ENCODE measurements around the gene HDAC8. TPM values are rescaled to one million over a fixed set of nuclear protein-coding genes. Genes with fewer than 3 reads are reported as not detected.
A peak's percentile ranks its signal among the peaks of the same experiment; 100 is the strongest.

The HDAC8 gene
- total RNA-seq, 1 donor from 2014 or later = 28.4 TPM

DNA sequence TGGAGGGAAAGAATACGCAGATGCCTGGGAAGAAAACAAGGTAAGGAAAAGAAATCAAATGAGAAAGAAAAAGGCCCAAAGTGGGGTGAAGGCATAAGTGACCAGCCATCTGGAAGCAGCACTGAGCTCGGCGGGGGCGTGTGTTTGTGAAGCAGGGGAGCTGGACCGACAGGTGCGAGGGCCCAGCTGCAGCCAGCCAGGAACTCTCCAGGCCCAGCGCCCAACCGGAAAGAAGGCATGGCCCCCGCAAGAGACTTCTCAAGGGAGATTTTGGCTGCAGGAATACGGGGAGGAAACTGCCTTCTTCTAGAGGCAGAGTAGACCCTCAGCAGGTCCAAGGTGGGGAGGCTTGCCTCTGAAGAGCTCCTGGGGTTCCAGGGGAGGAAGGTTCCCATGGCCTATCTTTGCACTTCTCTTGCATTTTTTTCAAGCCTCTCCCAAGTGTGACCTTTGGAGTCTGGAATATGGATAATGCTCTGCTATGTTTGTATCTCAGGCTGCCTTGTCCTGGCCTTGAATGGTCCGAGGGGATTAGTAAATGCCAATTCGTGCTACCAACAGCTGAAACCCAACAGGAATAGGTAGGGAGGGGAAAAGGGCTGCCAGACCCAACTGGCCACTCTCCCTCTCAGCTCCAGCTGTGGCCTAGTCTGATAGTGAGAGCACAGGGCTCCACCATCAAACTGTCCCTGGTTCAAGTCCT lies 256.1 kb downstream of the HDAC8 start:
- peak; percentile 77 for DNase-seq

DNA sequence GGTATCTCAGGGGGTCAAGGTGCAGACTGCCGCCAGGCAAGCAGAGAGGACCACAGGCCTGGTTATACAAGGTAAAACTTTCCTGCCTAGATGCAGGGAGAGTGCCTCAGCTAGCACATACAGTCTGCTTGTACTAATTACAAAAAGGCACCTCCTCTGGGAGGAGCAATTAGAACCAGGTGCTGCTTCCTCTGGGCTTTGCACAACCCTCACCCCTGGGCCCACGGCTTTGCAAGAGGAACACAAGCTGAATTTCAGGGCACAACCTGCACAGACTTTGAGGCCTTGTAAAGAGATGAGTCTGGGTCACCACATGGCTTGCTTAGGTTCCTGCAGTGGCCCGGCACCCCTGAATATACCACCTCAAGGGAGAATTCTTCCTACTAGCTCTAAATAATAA lies 257.8 kb downstream of the HDAC8 start:
- DNase-seq = no peak

DNA sequence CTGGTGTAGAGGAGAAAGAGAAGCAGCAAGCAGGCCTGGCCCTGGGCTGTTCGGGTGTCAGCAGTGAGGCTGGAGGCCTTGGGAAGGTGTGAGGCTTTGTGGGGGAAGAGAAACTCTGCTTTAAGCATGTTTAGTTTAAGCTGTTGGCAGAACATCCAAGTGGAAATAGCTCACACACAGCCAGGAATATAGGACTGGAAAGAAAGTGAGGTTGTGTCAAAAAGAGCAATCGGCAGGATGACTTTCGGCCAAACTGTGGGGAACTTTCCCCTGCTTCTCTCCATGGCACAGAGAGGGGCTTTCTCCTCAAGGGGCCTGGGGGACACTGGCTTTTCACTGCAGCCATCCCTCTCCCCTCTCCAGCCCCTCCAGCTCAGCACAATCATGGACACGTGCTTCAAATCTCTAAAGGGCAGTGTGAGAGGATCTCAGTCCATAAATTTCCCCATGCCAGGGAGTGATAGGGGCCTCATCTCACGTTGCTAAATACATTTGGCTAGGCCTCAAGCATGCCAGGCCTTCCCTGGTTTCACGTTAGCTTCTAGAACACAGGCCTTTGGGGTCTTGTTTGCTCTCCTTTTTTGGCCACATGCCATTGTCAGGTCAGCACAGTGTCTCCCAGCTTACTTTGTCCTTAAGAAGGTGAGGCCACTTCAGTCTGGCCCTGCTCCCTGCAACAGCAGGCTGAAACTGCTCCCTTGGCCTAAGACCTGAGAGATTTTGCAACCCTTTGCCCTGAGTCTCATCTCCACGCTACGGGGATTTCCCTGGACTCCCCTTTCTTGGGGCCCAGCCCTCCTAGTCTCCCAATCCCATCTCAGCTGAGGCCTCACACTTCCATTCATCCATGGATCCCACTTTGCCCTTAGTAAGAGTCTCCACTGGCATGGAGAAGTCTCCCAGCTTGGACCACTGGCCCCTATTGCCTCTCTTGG lies 258.7 kb downstream of the HDAC8 start:
- DNase-seq = peak; percentile 73

DNA sequence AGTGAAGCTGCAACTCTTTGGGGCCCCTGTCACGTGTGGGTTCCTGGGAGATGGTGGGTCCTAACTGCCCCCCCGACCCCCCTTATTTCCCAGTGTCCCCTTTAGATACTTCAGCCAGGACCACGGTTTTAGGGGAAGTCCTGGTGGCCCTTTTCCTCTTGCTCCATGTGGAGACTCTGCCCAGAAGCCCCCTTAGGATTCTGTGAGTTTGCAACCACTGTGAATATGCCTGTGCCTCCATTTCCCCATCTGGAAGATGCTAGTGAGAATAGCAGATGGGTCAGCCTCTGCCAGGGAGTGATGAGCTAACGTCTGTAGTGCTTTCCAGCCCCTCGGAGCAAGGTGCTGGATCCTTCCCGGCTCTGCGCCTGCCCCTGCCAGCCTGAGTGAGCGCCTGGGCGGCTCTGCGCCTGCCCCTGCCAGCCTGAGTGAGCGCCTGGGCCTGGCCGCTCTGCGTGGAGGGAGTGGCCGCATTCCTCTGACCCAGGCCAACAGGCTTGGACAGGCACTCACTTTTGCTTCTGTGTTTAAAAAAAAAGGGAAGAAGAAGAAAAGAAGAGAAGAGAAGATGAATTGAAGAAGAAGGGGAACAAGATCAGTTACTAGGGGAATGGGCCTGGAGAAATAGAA lies 260.2 kb downstream of the HDAC8 start:
- DNase-seq = no peak

DNA sequence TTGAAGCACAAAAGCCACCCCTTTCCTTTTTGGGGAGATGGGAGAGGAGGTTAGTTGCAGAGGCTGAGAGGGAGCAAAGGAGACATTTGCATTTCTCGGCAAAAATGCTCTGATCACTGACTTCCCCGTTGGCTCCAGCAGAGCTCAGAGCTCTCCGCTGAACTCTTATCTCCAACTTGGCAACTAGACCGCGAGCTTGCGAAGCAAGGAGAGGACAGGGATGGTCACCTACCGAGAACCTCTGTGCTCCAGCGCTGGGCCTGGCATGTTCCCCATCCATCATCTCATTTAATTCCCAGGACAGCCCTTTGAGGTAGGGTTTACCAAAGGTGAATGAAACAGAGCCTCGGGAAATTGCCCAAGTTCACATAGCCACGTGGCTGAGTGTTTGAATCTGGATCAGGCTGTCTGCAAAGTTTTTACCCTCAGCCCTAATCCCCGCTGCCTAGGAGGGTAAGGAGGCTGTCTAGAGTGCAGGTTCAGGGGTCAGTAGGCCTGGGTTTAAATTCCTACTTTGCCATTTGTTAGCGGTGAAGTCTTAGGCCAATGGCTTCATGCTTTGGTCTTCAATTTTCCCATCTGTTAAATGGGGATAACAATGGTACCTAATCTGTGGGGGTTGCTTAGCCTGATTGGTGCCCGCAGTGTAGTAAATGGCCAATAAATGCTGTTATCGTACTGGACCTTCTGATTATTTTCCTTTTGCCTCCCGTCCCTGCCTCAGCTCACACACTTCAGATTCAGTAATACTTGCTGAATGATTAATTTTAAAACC lies 263.2 kb downstream of the HDAC8 start:
- peak; percentile 16 for DNase-seq

DNA sequence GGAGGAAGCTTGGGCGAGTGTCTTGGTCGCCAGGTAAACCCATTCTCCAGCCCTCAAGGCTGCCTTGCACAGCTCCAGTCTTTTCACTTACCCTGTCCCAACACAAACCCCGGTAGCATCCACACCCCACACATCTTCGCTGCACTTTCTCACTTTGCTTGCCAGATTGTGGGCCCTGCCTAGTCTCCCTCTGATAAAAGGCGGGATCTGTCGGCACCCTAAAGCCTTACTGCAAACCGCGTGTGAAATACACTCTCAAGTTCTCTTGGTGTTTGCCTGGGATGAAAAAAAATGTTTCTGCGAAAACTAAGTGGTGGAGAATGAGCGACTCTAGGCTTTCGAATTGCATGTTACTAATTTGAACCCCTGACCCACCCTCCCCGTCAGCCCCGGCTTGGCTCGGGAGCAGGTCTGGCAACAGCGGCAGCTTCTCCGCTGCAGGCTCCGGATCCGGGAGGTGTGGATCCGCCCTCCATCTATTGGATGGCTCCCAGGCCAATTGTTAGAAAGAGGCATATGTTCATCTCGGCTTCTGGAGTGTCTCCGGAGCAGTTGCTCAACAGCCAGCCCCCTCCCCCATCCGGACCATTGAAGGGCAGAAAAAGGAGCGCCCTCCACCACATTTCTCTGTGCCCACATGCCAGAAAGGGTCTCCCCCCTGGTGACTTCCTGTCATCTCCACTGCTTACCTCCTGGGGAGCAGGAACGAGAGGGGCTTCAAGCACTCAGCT lies 263.9 kb downstream of the HDAC8 start:
- DNase-seq = peak; percentile 91

DNA sequence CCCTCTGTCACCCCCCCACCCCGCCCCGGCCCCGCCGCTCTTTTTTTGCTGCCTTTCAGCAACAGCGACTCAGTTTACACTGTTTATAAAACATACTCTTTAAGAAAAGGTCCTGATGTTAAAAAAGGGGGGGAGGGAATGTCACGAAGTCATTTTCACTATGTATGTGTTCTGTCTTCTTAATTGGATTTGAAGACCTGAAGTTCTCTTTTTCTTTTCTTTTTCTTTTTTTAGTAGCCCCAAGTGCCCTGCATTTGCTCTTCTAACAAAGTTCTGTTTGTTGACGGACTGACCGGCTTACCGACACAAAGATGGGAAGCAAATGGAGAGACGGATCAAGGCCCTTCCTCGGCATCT lies 264.5 kb downstream of the HDAC8 start:
- DNase-seq = no peak

DNA sequence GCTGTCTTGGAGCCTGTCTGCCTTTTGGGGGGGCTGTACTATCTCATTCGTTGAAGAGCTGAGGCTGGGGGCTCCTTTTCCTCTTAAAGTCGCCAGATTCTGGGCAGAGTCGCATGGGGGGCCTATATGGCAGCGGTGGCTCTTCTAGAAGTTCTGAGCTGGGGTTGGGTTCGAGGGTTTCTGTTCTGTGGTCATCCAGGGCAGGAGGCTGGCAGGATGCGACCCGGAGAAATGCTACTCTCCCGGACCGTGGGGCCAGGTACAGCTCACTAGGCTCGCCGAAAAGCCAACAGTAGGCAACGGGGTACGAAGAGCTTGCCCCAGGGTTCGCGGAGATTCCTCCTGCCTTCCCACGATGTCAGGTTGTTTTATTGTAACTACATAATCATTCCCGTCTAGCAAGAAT lies 265.0 kb downstream of the HDAC8 start:
- peak; percentile 18 for DNase-seq

DNA sequence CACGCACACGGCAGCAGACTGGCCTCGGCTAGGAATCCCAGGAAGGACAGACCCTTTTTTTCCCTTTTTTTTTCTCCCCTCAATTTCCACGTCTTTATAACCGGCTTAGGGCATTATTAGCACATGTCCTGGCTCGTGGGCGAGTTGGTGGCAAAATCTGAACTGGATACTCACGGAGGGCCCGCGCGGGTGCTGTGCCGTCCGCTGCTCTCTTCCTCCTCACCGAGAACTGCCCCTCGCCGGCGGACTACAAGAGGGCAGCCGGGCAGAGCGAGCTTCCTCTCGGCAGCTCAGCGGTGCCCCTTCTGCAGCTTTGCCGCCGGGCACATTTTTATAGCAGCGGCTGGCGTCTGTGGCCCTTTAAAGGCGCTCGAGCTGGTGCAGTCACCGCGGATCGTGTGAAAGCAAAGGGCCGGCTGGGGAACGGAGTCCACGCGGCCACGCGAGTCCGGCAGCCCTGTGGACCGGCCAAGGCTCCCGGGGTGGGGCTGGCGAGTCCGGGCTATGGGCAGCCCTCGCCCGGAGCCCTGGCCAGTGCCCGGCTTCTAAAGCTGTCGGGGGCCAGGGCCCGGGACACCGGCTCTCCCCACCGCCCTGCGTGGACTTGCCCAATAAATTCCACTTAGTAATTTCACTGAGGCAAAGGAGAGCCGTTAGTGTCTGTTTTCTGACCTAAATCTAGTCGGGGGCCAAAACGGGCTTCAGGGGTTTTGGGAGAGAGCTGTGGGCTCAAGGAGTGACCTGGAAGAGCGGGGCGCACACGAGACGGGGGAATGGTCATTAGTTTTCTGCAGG lies 265.6 kb downstream of the HDAC8 start:
- peak; percentile 86 for DNase-seq

DNA sequence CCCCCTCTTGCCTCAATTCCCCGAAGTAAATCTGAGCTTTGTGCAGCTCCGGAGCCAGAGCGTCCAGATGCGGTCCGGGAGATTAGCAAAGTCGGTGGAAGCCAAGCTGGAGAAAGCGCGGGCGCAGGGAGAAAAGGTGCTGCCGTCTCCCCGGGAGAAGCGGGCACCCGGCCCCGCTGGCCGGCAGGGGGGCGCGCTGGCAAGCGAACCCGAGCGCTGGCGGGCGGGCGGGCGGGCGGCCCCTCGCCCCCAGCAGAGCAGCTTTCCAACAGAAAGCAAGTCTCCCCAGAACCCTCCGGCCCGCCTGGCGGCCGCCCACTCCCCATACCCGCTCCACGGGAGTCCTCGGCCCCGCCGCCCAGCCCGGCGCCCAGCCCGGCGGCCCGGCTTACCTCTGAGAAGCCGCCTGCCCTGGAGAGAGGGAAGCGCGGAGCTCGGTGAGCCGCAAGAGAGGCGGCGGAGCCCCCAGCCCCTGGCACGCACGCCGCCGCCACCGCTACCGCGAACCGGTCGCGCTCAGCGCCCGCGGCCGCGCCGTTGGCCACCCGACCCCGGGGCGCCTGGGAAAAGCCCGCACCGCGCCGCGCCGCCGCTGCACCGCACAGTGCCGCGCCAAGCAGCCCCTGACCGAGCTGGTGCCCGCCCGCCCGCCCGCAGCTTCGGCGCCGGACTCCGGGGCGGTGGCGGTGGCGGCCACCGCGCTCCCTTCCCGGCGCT lies 266.4 kb downstream of the HDAC8 start:
- DNase-seq = no peak

DNA sequence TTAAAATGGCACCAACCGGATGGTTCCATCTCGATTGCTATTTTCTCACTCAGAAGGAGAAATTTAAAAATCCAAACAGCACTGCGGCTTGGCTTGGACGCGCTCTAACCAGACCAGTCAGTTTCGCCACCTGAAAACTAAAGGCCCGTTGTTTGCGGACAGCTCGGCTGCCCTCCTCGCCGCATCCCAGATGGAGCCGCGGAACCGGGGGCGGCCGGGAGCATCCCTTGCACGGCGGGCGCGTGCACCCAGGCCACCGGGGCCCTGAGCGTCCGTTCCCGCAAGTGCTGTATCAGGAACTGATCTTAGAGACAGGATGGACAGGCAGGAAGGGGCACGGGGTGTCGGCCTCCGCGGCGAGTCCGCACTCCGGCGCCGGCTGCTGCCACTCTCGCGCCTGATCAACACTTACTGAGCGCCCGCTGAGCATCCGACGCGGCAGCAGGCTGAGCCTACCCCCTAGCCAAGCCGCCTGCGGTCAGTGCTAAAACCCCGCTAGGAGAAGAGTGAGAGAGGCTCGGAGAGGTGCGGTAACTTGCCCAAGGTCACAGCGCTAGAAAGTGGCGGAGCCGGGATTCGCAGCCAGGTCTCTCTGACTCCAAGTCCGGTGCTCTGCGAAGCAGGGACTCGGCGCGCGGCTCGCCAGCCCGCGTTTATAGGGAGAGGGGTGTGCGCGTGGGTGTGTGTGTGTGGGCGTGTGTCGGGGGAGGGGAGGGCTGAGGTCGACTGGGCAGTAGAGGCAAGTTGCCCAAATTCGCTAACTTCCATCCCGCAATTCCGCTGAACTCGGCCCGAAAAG lies 267.2 kb downstream of the HDAC8 start, which contains the start of gene CITED1:
Gene CITED1, minus strand, starts transcription at position 629 of the 799 bp plus-strand sequence. CDS start 3,045 bp downstream, outside the sequence.
- DNase-seq = peak; percentile 37

DNA sequence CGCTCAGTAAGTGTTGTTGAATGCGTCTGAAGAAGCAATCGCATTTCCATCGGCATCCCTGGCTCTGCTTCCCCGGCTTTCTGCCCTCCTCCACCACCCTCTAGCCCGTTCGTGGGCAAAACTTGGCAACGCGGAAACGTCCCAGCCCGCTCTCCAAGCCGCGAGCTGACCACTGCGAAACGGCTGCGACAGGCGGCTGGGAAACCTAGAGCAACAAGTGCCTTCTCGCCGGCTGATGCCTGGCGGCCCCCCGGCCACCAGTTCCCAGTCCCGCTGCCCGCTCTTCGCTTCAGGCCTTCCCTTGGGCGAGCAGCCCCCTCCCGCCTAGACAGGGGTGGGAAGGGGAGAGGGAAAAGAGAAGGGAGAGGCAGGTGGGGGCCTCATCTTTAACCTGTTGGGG lies 267.8 kb downstream of the HDAC8 start:
- DNase-seq = peak; percentile 14

DNA sequence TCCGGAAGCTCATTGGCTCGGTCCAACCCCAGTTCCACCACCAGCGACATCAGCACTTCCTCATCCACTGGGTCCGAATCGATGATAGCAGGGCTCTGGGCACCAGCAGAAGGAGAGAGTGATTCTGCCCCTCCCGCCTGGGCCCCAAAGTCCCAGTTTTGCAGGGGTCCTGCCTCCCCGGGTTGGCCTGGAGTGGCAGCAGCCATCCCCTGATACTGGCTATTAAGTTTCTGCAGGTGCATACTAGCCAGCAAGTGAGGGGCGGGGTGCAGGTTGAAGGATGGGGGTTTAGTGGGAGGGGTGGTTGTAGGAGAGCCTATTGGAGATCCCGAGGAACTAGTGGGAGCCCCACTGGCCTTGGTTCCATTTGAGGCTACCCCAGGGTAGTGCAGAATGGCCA lies 270.9 kb downstream of the HDAC8 start:
- DNase-seq = no peak

DNA sequence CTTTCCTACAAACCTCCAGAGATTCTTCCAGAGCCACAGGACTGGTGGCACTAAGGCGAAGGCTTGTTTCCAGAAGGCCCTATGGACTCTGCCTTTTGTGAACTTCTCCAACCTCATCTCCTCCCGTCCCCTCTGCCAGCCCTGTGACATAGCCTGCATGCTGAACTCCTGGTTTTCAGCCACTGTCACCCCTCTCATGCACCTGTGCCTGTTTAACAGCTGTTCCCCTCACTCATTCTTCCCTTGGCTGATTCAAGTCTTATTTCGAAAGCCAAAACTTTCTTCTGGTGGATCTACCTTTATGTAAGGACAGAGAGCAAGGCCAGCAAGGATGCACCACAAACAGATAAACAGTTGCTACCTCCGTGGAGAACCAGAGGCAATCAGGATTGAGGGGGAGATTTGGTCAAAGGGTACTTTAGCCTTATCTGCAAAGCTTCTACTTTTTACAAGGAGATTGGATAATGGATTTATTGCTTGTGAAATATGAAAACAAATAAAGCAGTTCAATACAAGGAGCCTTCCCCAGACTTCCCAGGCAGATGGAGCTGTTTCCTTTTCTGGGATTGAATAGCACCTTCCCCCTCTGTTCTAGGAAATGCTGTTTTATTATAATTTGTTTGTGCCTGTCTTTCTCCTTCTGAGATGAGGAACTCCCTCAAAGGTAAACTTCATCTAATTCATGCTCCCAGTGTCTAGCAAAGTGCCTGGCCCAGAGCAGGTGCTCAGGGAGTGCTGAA lies 272.6 kb downstream of the HDAC8 start:
- peak; percentile 35 for DNase-seq

DNA sequence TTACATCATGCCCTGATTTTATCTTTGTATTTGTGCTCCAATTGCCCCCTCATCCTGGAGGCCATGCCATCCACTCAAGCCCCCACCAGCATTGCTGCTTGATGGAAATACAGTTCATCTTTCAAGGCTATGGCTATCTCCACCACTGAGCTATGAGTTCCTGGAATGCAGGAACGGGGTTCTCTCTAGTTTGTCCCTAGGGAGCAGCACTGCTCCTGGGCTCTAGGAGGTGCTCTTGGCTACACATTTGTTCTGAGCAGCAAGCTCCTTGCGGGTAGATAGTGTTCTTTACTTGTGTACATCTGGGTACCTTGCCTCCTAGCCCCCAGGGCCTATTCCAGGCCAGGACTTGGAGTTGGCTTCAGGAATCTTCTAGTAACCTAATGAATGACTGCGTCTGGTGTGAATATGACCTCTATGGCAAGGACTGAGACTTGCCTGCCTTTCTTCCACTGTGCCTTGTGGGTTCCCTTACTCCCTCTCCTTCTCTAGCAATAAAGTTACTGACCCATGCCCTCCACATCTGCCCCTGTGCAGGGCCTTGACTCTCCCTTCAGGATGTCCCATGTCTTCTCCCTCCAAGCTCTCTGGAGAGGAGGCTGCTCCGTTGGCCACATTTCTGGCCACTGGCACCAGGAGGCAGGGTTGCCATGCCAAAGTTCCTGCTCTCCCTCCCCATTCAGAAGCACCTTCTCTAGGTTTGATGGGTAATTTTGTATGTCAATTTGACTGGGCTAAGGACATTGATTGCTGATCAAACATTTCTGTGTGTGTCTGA lies 274.5 kb downstream of the HDAC8 start:
- no peak for DNase-seq

DNA sequence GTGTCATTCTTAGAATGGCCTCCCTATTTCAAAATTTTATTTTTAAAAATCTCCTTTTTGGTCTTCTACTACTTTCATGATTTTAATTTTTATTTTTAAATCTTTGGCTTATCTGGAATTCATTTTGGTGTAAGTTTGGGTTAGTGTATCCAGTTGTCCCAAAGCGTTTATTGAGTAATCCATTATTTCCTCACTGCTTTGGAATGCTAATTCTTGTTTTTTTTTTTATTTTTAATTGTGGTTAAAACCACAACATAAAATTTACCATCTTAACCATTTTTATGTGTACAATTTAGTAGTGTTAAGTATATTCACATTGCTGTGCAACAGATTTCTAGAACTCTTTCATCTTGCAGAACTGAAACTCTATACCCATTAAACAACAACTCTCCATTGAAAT lies 275.7 kb downstream of the HDAC8 start:
- DNase-seq = no peak

DNA sequence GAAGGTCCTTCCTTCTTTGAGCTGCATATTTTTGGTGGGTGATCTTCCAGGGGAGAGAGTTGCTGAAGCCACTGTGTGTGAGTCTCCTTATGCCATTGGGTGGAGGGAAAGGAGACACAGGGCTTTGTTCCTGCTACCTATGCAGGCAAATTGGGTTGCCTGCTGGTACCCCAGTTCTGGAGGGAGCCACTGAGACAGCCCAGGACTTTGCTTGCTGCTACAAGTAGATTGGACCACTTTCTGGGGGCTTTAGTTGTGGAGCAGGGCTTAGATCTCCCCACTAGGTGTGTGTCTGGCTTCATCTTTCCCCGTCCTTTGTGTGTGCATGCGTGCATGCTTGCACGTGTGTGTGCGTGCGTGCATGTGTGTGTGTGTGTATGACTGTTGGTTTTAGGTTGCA lies 276.9 kb downstream of the HDAC8 start:
- no peak for DNase-seq
